Liver (tissue), 9 donors: Measurements from ENCODE around the gene RHOH. TPM values are rescaled to one million over a fixed set of nuclear protein-coding genes. Genes with fewer than 3 reads are reported as not detected.

Source experiments
- DNase-seq: peaks from one replicate; pipeline ENCODE4 v3.0.0-alpha.2; 2017; ENCODE audit warnings: low spot score
- H3K27ac ChIP-seq, 2 donors: one replicate each; pipeline ENCODE4 v1.7.0; 2013; ENCODE audit warnings: inconsistent platforms in 2 of 2, low read length in 2 of 2, control low read depth in 1 of 2, low read depth in 1 of 2, mild to moderate bottlenecking in 1 of 2
- H3K27me3 ChIP-seq, 4 donors: one replicate each; pipeline versions ENCODE4 v1.6.1 to v1.7.0; 2013; ENCODE audit warnings: low read length in 3 of 4, inconsistent platforms in 1 of 4, mild to moderate bottlenecking in 1 of 4, moderate library complexity in 1 of 4; ENCODE audit not compliant: control insufficient read depth in 4 of 4, insufficient read depth in 4 of 4
- H3K36me3 ChIP-seq, 4 donors: one replicate each; pipeline versions ENCODE4 v1.6.1 to v1.7.0; 2013; ENCODE audit warnings: low read length in 3 of 4, mild to moderate bottlenecking in 3 of 4, low read depth in 1 of 4, moderate library complexity in 1 of 4; ENCODE audit not compliant: control insufficient read depth in 4 of 4, insufficient read depth in 3 of 4
- H3K4me1 ChIP-seq, 4 donors: one replicate each; pipeline versions ENCODE4 v1.6.1 to v1.7.0; 2013; ENCODE audit warnings: low read length in 3 of 4, mild to moderate bottlenecking in 3 of 4, moderate library complexity in 1 of 4; ENCODE audit not compliant: control insufficient read depth in 4 of 4, insufficient read depth in 4 of 4
- H3K4me3 ChIP-seq, 3 donors: one replicate each; pipeline versions ENCODE4 v1.6.1 to v1.7.0; 2013; ENCODE audit warnings: low read length in 3 of 3, control low read depth in 1 of 3, low read depth in 1 of 3, mild to moderate bottlenecking in 1 of 3
- H3K9ac ChIP-seq, 2 donors: one replicate each; pipeline ENCODE4 v1.7.0; 2013; ENCODE audit warnings: low read length in 2 of 2, mild to moderate bottlenecking in 2 of 2, moderate library complexity in 2 of 2, control low read depth in 1 of 2, low read depth in 1 of 2
- H3K9me3 ChIP-seq, 4 donors: one replicate each; pipeline versions ENCODE4 v1.6.1 to v1.7.0; 2013; ENCODE audit warnings: low read length in 3 of 4; ENCODE audit not compliant: control insufficient read depth in 4 of 4
- CTCF ChIP-seq: fragments of 150-350 bp; IDR thresholded peaks from 2 replicates; pipeline ENCODE4 v1.5.1; 2017; ENCODE audit warnings: improper control_type of control experiment, low read depth, low read length; ENCODE audit not compliant: missing input control
- EGR1 ChIP-seq, 2 donors: IDR thresholded peaks; 2 replicates each; pipeline ENCODE4 v1.6.1; 2016 to 2018; ENCODE audit warnings: antibody characterized with exemption in 2 of 2, low read depth in 2 of 2
- FOXA2 ChIP-seq: IDR thresholded peaks from 2 replicates; pipeline ENCODE4 v1.6.1; 2016; ENCODE audit warnings: antibody characterized with exemption
- GABPA ChIP-seq, 2 donors: IDR thresholded peaks in 1 of 2; conservative IDR thresholded peaks in 1 of 2; 2 replicates each; pipeline ENCODE4 v1.6.1; 2016; ENCODE audit warnings: antibody characterized with exemption in 2 of 2, mild to moderate bottlenecking in 1 of 2, moderate library complexity in 1 of 2
- HNF4A ChIP-seq, 2 donors: conservative IDR thresholded peaks; 2 replicates each; pipeline ENCODE4 v1.6.1; 2016; ENCODE audit warnings: antibody characterized with exemption in 2 of 2, mild to moderate bottlenecking in 2 of 2
- HNF4G ChIP-seq: IDR thresholded peaks from 2 replicates; pipeline ENCODE4 v1.6.1; 2016; ENCODE audit warnings: antibody characterized with exemption
- JUND ChIP-seq, 2 donors: IDR thresholded peaks; 2 replicates each; pipeline ENCODE4 v1.6.1; 2016; ENCODE audit warnings: antibody characterized with exemption in 2 of 2
- MAX ChIP-seq: IDR thresholded peaks from 2 replicates; pipeline ENCODE4 v1.6.1; 2016; ENCODE audit warnings: antibody characterized with exemption
- NR2F2 ChIP-seq: IDR thresholded peaks from 2 replicates; pipeline ENCODE4 v1.6.1; 2016; ENCODE audit warnings: antibody characterized with exemption
- RAD21 ChIP-seq, 2 donors: IDR thresholded peaks; 2 replicates each; pipeline ENCODE4 v1.6.1; 2016; ENCODE audit warnings: antibody characterized with exemption in 2 of 2, mild to moderate bottlenecking in 2 of 2
- REST ChIP-seq: IDR thresholded peaks from 2 replicates; pipeline ENCODE4 v1.6.1; 2016; ENCODE audit warnings: antibody characterized with exemption, mild to moderate bottlenecking
- RXRA ChIP-seq, 2 donors: IDR thresholded peaks; 2 replicates each; pipeline ENCODE4 v1.6.1; 2017 to 2018; ENCODE audit warnings: antibody characterized with exemption in 2 of 2, mild to moderate bottlenecking in 1 of 2
- SP1 ChIP-seq: IDR thresholded peaks from 2 replicates; pipeline ENCODE4 v1.6.1; 2018; ENCODE audit warnings: antibody characterized with exemption, mild to moderate bottlenecking
- YY1 ChIP-seq: IDR thresholded peaks from 2 replicates; pipeline ENCODE4 v1.6.1; 2016; ENCODE audit warnings: antibody characterized with exemption, mild to moderate bottlenecking
- ZBTB33 ChIP-seq: IDR thresholded peaks from 2 replicates; pipeline ENCODE4 v1.6.1; 2016; ENCODE audit warnings: antibody characterized with exemption
- WGBS: extraction: QIAGEN DNeasy Blood & Tissue Kit; methylation state at CpG from one replicate; pipeline ENCODE4 v1.1.7; 2013; 5-methylcytosine and 5-hydroxymethylcytosine counted together
- polyA plus RNA-seq, 2 donors: library from polyadenylated mRNA; stranded (reverse) in 1 of 2; unstranded in 1 of 2; fragments of 200-250 nt in 1 of 2; fragments of >200 nt in 1 of 2; fragmentation: Nextera tagmentation in 1 of 2; extraction: Ambion mirVana in 1 of 2; gene quantifications; one replicate each; pipeline versions ENCODE4 v1.2.1 to v1.2.3, GENCODE V29; 2013 to 2015
- total RNA-seq, 2 donors: library from RNA; depleted of rRNA; stranded (reverse); fragments of >200 nt; gene quantifications; one replicate each; pipeline ENCODE4 v1.2.3, GENCODE V29; 2014
- donor health status: healthy.
- donor health status: healthy.
- donor health status: healthy.
- donor health status: healthy.
- donor health status: healthy.

RHOH gene
- total and polyA plus RNA-seq, 4 donors: 0.56 to 2.3 (median 1.3) TPM

- Histone ChIP-seq H3K27me3 (no peaks in the 10 kb centered on the region), H3K9me3 (no peaks in the 10 kb centered on the region), H3K9ac (no peak overlapping the region), H3K4me3 (no peak overlapping the region), H3K4me1 (no peaks in the 10 kb centered on the region), H3K36me3 (no peaks in the 10 kb centered on the region), H3K27ac (no peak overlapping the region)
- TF ChIP-seq CTCF: no peak
- TF ChIP-seq SP1: no peak
- no peak for TF ChIP-seq HNF4A (conservative IDR thresholded peaks at IDR 0.05)
- TF ChIP-seq EGR1 (IDR thresholded peaks at IDR 0.05; ENCODE audit: low read depth in 2 of 2): no peak
- TF ChIP-seq RXRA (IDR thresholded peaks at IDR 0.05): no peak
- TF ChIP-seq REST: no peak
- TF ChIP-seq NR2F2: no peak
- WGBS: 95% methylated on average over 4 of the region's 4 CpGs
- DNase-seq: no peak
These were observed 43.3 kb downstream of the RHOH start for GRCh38 chr4:40240040-40240653.

- no peaks in the 10 kb centered on the region for H3K36me3 ChIP-seq
- WGBS: 87% methylated on average over 4 of the region's 4 CpGs
- TF ChIP-seq RXRA (IDR thresholded peaks at IDR 0.05): no peak
- no peak for TF ChIP-seq REST
- no peak for TF ChIP-seq HNF4G
- TF ChIP-seq GABPA (IDR thresholded peaks at IDR 0.05 in 1 of 2, conservative IDR thresholded peaks at IDR 0.05 in 1 of 2): no peak
- no peak for TF ChIP-seq ZBTB33
- TF ChIP-seq RAD21 (IDR thresholded peaks at IDR 0.05): no peak
- TF ChIP-seq FOXA2: no peak
- TF ChIP-seq MAX: no peak
- TF ChIP-seq SP1: no peak
- TF ChIP-seq HNF4A (conservative IDR thresholded peaks at IDR 0.05): no peak
- TF ChIP-seq NR2F2: no peak
- TF ChIP-seq CTCF: no peak
- no peak for TF ChIP-seq JUND (IDR thresholded peaks at IDR 0.05)
- TF ChIP-seq YY1: no peak
- TF ChIP-seq EGR1 (IDR thresholded peaks at IDR 0.05; ENCODE audit: low read depth in 2 of 2): no peak
These were observed 44.2 kb downstream of the RHOH start for GRCh38 chr4:40241026-40241425.

More at GRCh38 chr4:40241026-40241425, 44.2 kb downstream of the RHOH start:
- Histone ChIP-seq H3K9me3 (no peaks in the 10 kb centered on the region), H3K9ac (no peak overlapping the region), H3K4me1 (no peaks in the 10 kb centered on the region), H3K27me3 (no peaks in the 10 kb centered on the region), H3K4me3 (no peak overlapping the region), H3K27ac (no peak overlapping the region)
- no peak for DNase-seq
